HG02642 (cell line): ENCODE measurements around the gene ADGRL1.

Source experiments
- ATAC-seq: cut with Tn5 transposase; IDR thresholded peaks from one replicate; pipeline ENCODE4 v1.9.1; 2021; ENCODE audit warnings: mild to moderate bottlenecking; ENCODE audit not compliant: unreplicated experiment, poor library complexity

ADGRL1 gene

GRCh38 chr19:14116918-14117578, 88.9 kb downstream of the ADGRL1 start:
- no peak for ATAC-seq

GRCh38 chr19:14116525-14116917, 89.4 kb downstream of the ADGRL1 start:
- no peak for ATAC-seq

DNA sequence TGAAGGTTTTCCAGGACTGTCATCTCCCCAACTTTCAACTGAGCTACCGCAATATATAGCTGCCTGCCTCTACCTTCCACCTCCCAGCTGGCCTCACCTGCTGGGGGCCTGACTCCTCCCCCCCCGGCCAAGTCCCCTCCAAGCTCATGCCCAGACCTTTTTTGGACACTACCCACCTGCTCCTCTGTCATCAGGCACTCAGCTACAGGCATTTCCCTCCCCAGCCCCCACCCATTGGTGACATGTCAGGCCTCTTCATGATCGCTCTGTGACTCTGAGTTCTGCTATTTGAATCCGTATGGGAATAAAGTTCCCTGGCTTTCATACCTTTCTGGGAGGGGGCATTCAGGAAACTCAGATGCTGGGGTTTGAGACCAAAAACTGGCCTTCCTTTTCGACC, 90.2 kb downstream of the ADGRL1 start:
- no peak for ATAC-seq

DNA sequence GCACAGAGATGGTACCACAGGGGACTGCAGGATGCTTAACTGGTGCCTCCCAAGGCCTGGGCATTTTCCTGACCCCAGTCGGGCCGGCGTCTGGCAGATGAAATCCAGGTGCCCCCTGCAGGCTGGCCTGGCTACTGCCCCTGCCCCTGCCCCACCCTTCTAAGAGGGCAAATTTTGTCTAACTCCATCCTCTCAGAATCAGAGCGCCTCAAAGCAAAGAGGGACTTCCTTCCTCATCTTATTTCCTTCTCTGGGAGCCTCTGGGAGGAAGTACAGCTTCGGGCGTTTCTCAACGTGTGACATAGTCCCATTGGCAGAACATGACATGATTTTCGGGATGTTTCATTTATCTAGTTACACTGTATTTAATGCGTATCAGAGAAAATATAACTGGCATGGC, 91.1 kb downstream of the ADGRL1 start:
- ATAC-seq = no peak

- ATAC-seq = no peak
These were observed 91.5 kb downstream of the ADGRL1 start for GRCh38 chr19:14114439-14114838.

GRCh38 chr19:14113762-14114414, 92.1 kb downstream of the ADGRL1 start:
- no peak for ATAC-seq

- no peak for ATAC-seq
These were observed 93.1 kb downstream of the ADGRL1 start for GRCh38 chr19:14112809-14113385.

- no peak for ATAC-seq
These were observed 93.7 kb downstream of the ADGRL1 start for GRCh38 chr19:14112051-14112808.

DNA sequence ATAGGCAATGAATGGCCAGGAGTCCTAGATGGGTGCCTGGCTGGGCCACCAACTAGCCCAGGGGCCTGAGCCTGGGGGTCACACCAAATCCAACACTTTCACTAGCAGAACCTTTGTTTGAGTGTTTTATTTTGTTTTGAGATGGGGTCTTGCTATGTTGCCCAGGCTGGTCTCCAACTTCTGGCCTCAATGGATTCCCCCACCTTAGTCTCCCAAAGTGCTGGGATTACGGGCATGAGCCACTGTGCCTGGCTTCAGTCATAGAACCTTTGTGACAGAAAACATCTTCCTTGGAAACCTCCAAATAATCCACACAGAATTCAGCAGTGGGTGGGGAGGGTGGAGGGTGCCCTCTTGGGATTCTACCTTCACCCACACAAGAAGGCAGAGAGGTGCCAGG, 94.5 kb downstream of the ADGRL1 start:
- ATAC-seq = no peak

DNA sequence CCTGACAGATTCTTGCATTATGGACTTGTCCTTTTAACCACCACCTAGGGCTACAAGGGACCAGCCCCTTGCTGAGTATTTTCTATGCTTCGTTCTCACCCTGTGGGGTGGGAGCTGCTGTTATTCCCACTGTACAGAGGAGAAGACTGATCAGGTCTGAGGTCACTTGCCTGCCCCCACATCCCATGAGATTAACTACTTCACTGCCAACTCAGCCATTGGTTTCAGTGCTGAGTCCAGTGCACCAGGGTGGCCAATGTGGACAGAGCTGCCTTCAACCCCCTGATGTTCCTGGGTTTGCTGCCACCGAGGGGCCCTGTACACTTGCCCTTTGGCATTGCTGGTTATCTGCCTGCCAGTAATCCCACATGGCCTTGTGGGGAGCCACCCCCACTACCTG, 95.3 kb downstream of the ADGRL1 start:
- ATAC-seq = no peak

- no peak for ATAC-seq
These were observed 98.1 kb downstream of the ADGRL1 start for GRCh38 chr19:14107581-14108461.

- no peak for ATAC-seq
These were observed 99.1 kb downstream of the ADGRL1 start for GRCh38 chr19:14106840-14107239.

GRCh38 chr19:14105680-14106079, 100.3 kb downstream of the ADGRL1 start:
- ATAC-seq = no peak

DNA sequence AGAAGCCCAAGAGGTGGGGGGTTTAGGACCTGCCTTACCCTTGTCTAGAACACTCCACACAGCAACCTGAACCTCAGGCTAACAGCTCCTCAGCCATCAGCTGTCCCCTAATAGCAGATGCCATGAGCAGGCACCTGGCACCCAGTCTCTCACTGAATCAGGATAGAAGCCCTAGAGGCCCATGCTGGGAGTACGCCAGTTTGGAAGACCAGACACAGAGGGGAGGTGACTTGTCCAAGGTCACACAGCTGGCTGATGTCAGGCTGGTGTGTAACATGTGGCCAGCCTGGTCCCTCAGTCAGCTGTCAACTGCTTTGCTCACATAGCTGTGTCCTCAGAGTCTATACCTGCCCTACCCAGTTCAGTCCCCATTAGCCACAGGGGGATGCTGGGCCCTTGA, 102.7 kb downstream of the ADGRL1 start:
- no peak for ATAC-seq

DNA sequence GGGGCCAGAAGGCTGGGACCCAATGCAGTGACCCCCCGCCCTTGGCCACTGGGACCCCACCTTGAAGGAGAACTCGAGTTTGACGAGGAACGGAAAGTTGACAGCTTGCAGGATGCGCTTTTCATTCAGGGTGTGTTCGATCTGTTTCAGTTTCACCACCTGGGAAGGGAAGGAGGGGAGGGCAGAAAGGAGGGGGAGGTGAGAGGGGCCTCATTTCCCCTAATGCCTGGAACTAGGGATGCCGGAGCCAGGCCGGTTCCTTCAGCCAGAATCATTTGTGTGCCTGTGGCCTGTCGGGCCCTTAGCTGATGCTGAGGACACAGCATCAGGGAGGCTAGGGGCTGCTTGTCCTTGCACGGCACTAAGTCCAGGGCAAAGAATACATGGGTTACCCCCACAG, 103.2 kb downstream of the ADGRL1 start:
- ATAC-seq = no peak

GRCh38 chr19:14102102-14102696, 103.8 kb downstream of the ADGRL1 start:
- no peak for ATAC-seq

- no peak for ATAC-seq
These were observed 104.9 kb downstream of the ADGRL1 start for GRCh38 chr19:14101003-14101545.
